OCI-LY1 (cell line): ENCODE results near the gene RPL12.

Experiments
- EZH2 ChIP-seq: fragments of 200-600 bp; sonication (generic), shearing (Covaris generic); IDR thresholded peaks from 2 replicates; pipeline ENCODE4 v1.8.0; 2017; ENCODE audit warnings: borderline replicate concordance, mixed run types, mild to moderate bottlenecking, antibody characterized with exemption, low read length, moderate library complexity, mixed read lengths
- TF ChIP-seq, protein P1 (sequence below): fragments of 200-600 bp; sonication (generic), shearing (Covaris generic); IDR thresholded peaks from 2 replicates; pipeline ENCODE4 v1.5.1; 2017; ENCODE audit warnings: mild to moderate bottlenecking, antibody characterized with exemption, low read length, moderate library complexity, mixed read lengths

DNA sequence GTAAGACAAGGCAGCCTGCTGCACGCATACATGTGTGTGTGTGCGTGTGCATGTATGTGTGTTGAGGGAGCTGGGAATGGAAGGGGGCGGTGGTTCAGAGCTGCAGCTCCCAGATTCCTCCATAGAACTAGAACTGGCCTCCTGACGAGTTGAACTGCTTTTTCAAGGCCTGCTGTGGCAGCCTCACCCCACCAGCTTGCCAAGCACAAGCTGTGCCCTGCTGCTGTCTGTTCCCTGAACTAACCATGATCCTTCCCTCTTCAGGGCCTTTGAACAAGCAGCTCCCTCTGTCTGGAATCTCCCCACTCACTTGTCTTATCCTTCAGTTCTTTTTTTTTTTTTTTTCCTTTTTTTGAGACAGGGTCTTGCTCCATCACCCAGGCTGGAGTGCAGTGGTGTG lies 22.7 kb upstream of the RPL12 start:
- TF ChIP-seq, protein P1, sequence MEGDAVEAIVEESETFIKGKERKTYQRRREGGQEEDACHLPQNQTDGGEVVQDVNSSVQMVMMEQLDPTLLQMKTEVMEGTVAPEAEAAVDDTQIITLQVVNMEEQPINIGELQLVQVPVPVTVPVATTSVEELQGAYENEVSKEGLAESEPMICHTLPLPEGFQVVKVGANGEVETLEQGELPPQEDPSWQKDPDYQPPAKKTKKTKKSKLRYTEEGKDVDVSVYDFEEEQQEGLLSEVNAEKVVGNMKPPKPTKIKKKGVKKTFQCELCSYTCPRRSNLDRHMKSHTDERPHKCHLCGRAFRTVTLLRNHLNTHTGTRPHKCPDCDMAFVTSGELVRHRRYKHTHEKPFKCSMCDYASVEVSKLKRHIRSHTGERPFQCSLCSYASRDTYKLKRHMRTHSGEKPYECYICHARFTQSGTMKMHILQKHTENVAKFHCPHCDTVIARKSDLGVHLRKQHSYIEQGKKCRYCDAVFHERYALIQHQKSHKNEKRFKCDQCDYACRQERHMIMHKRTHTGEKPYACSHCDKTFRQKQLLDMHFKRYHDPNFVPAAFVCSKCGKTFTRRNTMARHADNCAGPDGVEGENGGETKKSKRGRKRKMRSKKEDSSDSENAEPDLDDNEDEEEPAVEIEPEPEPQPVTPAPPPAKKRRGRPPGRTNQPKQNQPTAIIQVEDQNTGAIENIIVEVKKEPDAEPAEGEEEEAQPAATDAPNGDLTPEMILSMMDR = no peak
- no peak for TF ChIP-seq EZH2
